Panc1 (cell line): ENCODE results near the gene SH3GL1.

Source experiments
- CTCF ChIP-seq: fragments of 450-650 bp; IDR thresholded peaks from 2 replicates; pipeline ENCODE4 v1.5.1; 2017; ENCODE audit warnings: mild to moderate bottlenecking
- REST ChIP-seq, 2 experiments: IDR thresholded peaks; 2 replicates each; pipeline ENCODE4 v1.6.1; 2011 to 2012; ENCODE audit warnings: low read depth in 2 of 2, control low read depth in 1 of 2, low read length in 1 of 2, mild to moderate bottlenecking in 1 of 2, moderate library complexity in 1 of 2; ENCODE audit not compliant: insufficient read depth in 1 of 2
- TCF7L2 ChIP-seq: IDR thresholded peaks from 2 replicates; pipeline ENCODE4 v1.6.1; 2011; ENCODE audit warnings: mild to moderate bottlenecking, low read depth, low read length, inconsistent platforms

- no peak for TF ChIP-seq TCF7L2
- no peak for TF ChIP-seq CTCF
- TF ChIP-seq REST (IDR thresholded peaks at IDR 0.05; ENCODE audit: insufficient read depth in 1 of 2, low read depth in 2 of 2, low read length in 1 of 2), result no peak
Measured at GRCh38 chr19:4323692-4324091, 76.7 kb downstream of the SH3GL1 start.
